GM23338 (cell line): ENCODE results near the gene ACOX3. TPM values are rescaled to one million over a fixed set of nuclear protein-coding genes. Genes with fewer than 3 reads are reported as not detected.

ENCODE experiments used
- ATAC-seq: fragments of 200-7000 bp; cut with Tn5 transposase; 3 replicates; pipeline ENCODE4 v1.9.1; 2020
- DNase-seq: peaks from one replicate; pipeline ENCODE4 v3.0.0-alpha.2; 2015; ENCODE audit warnings: low spot score
- H2AFZ ChIP-seq: fragments of 200-600 bp; sonication (generic); 2 replicates; pipeline ENCODE4 v1.8.0; 2016; ENCODE audit warnings: antibody characterized with exemption, mild to moderate bottlenecking, moderate library complexity
- H3F3A ChIP-seq: fragments of 200-600 bp; sonication (generic); replicated peaks from 2 replicates; pipeline ENCODE4 v1.8.0; 2017; ENCODE audit warnings: antibody characterized with exemption, mixed run types, low read depth
- H3K27ac ChIP-seq: fragments of 200-600 bp; sonication (generic); 2 replicates; pipeline ENCODE4 v1.6.1; 2016; ENCODE audit warnings: low read depth
- H3K27me3 ChIP-seq: fragments of 200-600 bp; sonication (generic); 2 replicates; pipeline ENCODE4 v1.8.0; 2016; ENCODE audit warnings: mild to moderate bottlenecking, mixed run types, moderate library complexity; ENCODE audit not compliant: insufficient read depth
- H3K36me3 ChIP-seq: fragments of 200-600 bp; sonication (generic); 2 replicates; pipeline ENCODE4 v1.8.0; 2016; ENCODE audit warnings: mild to moderate bottlenecking; ENCODE audit not compliant: insufficient read depth
- H3K4me1 ChIP-seq: fragments of 200-600 bp; sonication (generic); 2 replicates; pipeline ENCODE4 v1.8.0; 2016; ENCODE audit warnings: mild to moderate bottlenecking, moderate library complexity; ENCODE audit not compliant: insufficient read depth
- H3K4me2 ChIP-seq: fragments of 200-600 bp; sonication (generic); 2 replicates; pipeline ENCODE4 v1.7.1; 2017; ENCODE audit warnings: mixed run types
- H3K4me3 ChIP-seq: fragments of 200-600 bp; sonication (generic); 2 replicates; pipeline ENCODE4 v1.6.1; 2016; ENCODE audit warnings: mixed run types
- H3K79me2 ChIP-seq: fragments of 200-600 bp; sonication (generic); replicated peaks from 2 replicates; pipeline ENCODE4 v1.8.0; 2017; ENCODE audit warnings: mild to moderate bottlenecking; ENCODE audit not compliant: insufficient read depth
- H3K9me2 ChIP-seq: fragments of 200-600 bp; sonication (generic); 2 replicates; pipeline ENCODE4 v1.8.0; 2017; ENCODE audit not compliant: insufficient read depth
- H4K20me1 ChIP-seq: fragments of 200-600 bp; sonication (generic); replicated peaks from 2 replicates; pipeline ENCODE4 v1.8.0; 2017; ENCODE audit warnings: mild to moderate bottlenecking; ENCODE audit not compliant: insufficient read depth
- H3K27ac Mint-ChIP-seq: 2 replicates; pipeline ENCODE4 v1.8.0; 2020; ENCODE audit warnings: inconsistent platforms, mild to moderate bottlenecking, moderate library complexity, mixed read lengths
- H3K27me3 Mint-ChIP-seq: 3 replicates; pipeline ENCODE4 v1.8.0; 2022; ENCODE audit warnings: low read depth, mild to moderate bottlenecking, moderate library complexity, mixed read lengths, inconsistent platforms; ENCODE audit not compliant: insufficient read depth, poor library complexity
- H3K36me3 Mint-ChIP-seq: 3 replicates; pipeline ENCODE4 v1.8.0; 2021; ENCODE audit warnings: low read depth, mild to moderate bottlenecking, inconsistent platforms, moderate library complexity, mixed read lengths
- H3K4me1 Mint-ChIP-seq: 3 replicates; pipeline ENCODE4 v1.8.0; 2020; ENCODE audit warnings: mild to moderate bottlenecking, inconsistent platforms, mixed read lengths
- H3K4me3 Mint-ChIP-seq: 3 replicates; pipeline ENCODE4 v1.8.0; 2021; ENCODE audit warnings: moderate library complexity, mild to moderate bottlenecking, inconsistent platforms, mixed read lengths
- H3K9me3 Mint-ChIP-seq: 3 replicates; pipeline ENCODE4 v1.8.0; 2020; ENCODE audit warnings: moderate library complexity, mild to moderate bottlenecking, inconsistent platforms, mixed read lengths
- CREB1 ChIP-seq: fragments of 250-450 bp; sonication (Bioruptor Pico); IDR thresholded peaks from 2 replicates; pipeline ENCODE4 v1.5.0; 2020; ENCODE audit warnings: low read depth, mild to moderate bottlenecking, moderate library complexity
- CTCF ChIP-seq, 2 experiments: fragments of 200-600 bp in 1 of 2; sonication (generic) in 1 of 2; conservative IDR thresholded peaks; 2 replicates each; pipeline versions ENCODE4 v1.5.1 to v1.6.1; 2016 to 2017; ENCODE audit warnings: antibody characterized with exemption in 2 of 2, low read depth in 2 of 2, mild to moderate bottlenecking in 2 of 2, moderate library complexity in 1 of 2
- EZH2 ChIP-seq: fragments of 200-600 bp; sonication (generic); IDR thresholded peaks from one replicate; pipeline ENCODE4 v1.8.0; 2017; ENCODE audit warnings: antibody characterized with exemption, mild to moderate bottlenecking, low read depth; ENCODE audit not compliant: unreplicated experiment
- NANOG ChIP-seq: IDR thresholded peaks from 2 replicates; pipeline ENCODE4 v1.6.1; 2016; ENCODE audit warnings: antibody characterized with exemption, borderline replicate concordance
- STAT1 ChIP-seq: IDR thresholded peaks from one replicate; pipeline ENCODE4 v1.6.1; 2016; ENCODE audit warnings: antibody characterized with exemption; ENCODE audit not compliant: unreplicated experiment
- ZNF331 ChIP-seq: fragments of 250-450 bp; sonication (Bioruptor Pico); IDR thresholded peaks from 2 replicates; pipeline ENCODE4 v1.5.0; 2020; ENCODE audit warnings: low read depth, mild to moderate bottlenecking, moderate library complexity
- ZNF462 ChIP-seq: fragments of 250-450 bp; sonication (Bioruptor Pico); IDR thresholded peaks from 2 replicates; pipeline ENCODE4 v1.5.0; 2020; ENCODE audit warnings: mild to moderate bottlenecking, moderate library complexity
- polyA plus RNA-seq: library from polyadenylated mRNA; unstranded; fragments of >200 nt; fragmentation: Nextera tagmentation; extraction: Ambion mirVana; gene quantifications from 2 replicates; pipeline ENCODE4 v1.2.1, GENCODE V29; 2016
- total RNA-seq: library from RNA; depleted of rRNA; stranded (reverse); fragments of >200 nt; shearing (Covaris generic); gene quantifications from 2 replicates; pipeline ENCODE4 v1.2.3, GENCODE V29; 2014
- TF ChIP-seq, protein P1 (sequence below): IDR thresholded peaks from 2 replicates; pipeline ENCODE4 v1.6.1; 2016; ENCODE audit warnings: antibody characterized with exemption
- TF ChIP-seq, protein P2 (sequence below): IDR thresholded peaks from one replicate; pipeline ENCODE4 v1.6.1; 2018; ENCODE audit warnings: antibody characterized with exemption; ENCODE audit not compliant: unreplicated experiment

The ACOX3 gene
- total and polyA plus RNA-seq, 2 experiments from 2014 or later: 6.4 to 17.2 TPM

GRCh38 chr4:8410066-8410625 is 30.4 kb downstream of the ACOX3 start:
- H3K27me3 ChIP-seq: no peaks in the 10 kb centered on the region
- no peaks in the 10 kb centered on the region for H3K79me2 ChIP-seq
- Mint-ChIP-seq H3K4me1 (peaks cover 15% of the 10 kb centered on the region), H3K27me3 (peaks cover 14% of the 10 kb centered on the region), H3K27ac (no peak overlapping the region), H3K36me3 (peaks cover 21% of the 10 kb centered on the region), H3K4me3 (no peak overlapping the region), H3K9me3 (peaks cover 17% of the 10 kb centered on the region)
- H3K4me3 ChIP-seq: no peak overlapping the region
- H3K4me1 ChIP-seq: no peaks in the 10 kb centered on the region; the same call in 1 of the 2 replicates
- DNase-seq (no peak), ATAC-seq (no peak)
- no peak for TF ChIP-seq ZNF331 (CRISPR knock-in tag)
- no peak for TF ChIP-seq CREB1
- no peak for TF ChIP-seq STAT1
- TF ChIP-seq CTCF (conservative IDR thresholded peaks at IDR 0.05; ENCODE audit: low read depth in 2 of 2): no peak
- TF ChIP-seq, protein P1, sequence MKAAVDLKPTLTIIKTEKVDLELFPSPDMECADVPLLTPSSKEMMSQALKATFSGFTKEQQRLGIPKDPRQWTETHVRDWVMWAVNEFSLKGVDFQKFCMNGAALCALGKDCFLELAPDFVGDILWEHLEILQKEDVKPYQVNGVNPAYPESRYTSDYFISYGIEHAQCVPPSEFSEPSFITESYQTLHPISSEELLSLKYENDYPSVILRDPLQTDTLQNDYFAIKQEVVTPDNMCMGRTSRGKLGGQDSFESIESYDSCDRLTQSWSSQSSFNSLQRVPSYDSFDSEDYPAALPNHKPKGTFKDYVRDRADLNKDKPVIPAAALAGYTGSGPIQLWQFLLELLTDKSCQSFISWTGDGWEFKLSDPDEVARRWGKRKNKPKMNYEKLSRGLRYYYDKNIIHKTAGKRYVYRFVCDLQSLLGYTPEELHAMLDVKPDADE: no peak
- no peak for TF ChIP-seq NANOG
- no peak for TF ChIP-seq EZH2
- TF ChIP-seq, protein P2, sequence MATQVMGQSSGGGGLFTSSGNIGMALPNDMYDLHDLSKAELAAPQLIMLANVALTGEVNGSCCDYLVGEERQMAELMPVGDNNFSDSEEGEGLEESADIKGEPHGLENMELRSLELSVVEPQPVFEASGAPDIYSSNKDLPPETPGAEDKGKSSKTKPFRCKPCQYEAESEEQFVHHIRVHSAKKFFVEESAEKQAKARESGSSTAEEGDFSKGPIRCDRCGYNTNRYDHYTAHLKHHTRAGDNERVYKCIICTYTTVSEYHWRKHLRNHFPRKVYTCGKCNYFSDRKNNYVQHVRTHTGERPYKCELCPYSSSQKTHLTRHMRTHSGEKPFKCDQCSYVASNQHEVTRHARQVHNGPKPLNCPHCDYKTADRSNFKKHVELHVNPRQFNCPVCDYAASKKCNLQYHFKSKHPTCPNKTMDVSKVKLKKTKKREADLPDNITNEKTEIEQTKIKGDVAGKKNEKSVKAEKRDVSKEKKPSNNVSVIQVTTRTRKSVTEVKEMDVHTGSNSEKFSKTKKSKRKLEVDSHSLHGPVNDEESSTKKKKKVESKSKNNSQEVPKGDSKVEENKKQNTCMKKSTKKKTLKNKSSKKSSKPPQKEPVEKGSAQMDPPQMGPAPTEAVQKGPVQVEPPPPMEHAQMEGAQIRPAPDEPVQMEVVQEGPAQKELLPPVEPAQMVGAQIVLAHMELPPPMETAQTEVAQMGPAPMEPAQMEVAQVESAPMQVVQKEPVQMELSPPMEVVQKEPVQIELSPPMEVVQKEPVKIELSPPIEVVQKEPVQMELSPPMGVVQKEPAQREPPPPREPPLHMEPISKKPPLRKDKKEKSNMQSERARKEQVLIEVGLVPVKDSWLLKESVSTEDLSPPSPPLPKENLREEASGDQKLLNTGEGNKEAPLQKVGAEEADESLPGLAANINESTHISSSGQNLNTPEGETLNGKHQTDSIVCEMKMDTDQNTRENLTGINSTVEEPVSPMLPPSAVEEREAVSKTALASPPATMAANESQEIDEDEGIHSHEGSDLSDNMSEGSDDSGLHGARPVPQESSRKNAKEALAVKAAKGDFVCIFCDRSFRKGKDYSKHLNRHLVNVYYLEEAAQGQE: no peak
- no peak for TF ChIP-seq ZNF462 (CRISPR knock-in tag)
- no peaks in the 10 kb centered on the region for H4K20me1 ChIP-seq
- H3K27ac ChIP-seq: no peak overlapping the region
- no peak overlapping the region for H2AFZ ChIP-seq
- no peaks in the 10 kb centered on the region for H3K9me2 ChIP-seq
- no peaks in the 10 kb centered on the region for H3F3A ChIP-seq
- H3K4me2 ChIP-seq: no peak overlapping the region
- H3K36me3 ChIP-seq: no peaks in the 10 kb centered on the region
